ENCODE results near the gene PARD6B. TPM values are rescaled to one million over a fixed set of nuclear protein-coding genes. Genes with fewer than 3 reads are reported as not detected.

Gene PARD6B
- total and polyA plus RNA-seq, 7 donors = 0.83 to 5.1 (median 1.8) TPM

DNA sequence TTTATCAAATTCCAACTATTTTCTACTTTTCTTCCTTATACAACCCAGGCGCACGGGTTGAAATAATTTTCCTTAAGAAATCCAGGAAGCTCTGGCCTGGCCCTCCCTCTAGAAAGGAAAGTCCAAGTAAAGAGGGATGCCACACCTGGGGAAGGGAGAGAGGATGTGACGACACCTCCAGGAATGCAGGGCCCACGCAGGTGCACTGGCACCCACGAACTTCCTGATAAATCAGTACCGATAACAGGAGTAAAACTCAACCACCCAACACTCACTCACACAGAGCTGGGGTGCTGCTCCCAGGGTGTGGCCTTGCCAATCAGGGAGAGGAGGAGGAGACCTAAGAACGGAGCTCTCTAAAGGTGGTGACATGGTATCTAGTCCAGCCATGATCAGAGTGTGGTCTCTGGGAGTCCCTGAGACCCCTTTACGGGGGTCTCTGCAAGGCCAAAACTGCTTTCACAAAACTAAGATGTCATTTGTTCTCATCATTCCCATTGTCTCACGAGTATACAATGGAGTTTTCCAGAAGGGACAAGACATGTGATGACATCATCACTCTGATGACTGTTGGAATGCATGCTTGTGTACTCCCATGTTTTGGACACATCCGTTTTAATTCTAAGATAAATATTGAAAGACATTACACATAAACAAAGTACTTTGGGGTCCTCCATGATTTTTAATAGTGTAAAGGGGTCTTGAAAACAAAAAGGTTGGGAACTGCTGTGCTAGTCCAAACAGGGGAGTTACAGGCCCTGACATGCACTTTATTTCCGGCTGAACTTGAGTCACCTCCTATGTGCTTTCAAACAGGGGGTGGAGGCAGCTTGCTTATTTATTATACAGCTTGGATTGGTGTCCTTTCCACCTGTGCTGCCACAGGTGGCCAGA lies 2.2 kb upstream of the PARD6B start:
- Histone ChIP-seq H3K9me3 (no peaks in the 10 kb centered on the region), H3K36me3 (no peaks in the 10 kb centered on the region), H3K4me3 (no peak overlapping the region), H3K27ac (no peak overlapping the region), H3K4me1 (peaks cover 0 to 35% (median 30%) of the 10 kb centered on the region in 4 donors), H3K27me3 (no peaks in the 10 kb centered on the region)
- intact Hi-C loops (cut with DNase I) = no loop called here
- TF ChIP-seq POLR2AphosphoS5 (IDR thresholded peaks at IDR 0.05) = no peak
- no peak for TF ChIP-seq POLR2A (IDR thresholded peaks at IDR 0.05)
- TF ChIP-seq EP300 (IDR thresholded peaks at IDR 0.05) = no peak
- TF ChIP-seq, protein P1, sequence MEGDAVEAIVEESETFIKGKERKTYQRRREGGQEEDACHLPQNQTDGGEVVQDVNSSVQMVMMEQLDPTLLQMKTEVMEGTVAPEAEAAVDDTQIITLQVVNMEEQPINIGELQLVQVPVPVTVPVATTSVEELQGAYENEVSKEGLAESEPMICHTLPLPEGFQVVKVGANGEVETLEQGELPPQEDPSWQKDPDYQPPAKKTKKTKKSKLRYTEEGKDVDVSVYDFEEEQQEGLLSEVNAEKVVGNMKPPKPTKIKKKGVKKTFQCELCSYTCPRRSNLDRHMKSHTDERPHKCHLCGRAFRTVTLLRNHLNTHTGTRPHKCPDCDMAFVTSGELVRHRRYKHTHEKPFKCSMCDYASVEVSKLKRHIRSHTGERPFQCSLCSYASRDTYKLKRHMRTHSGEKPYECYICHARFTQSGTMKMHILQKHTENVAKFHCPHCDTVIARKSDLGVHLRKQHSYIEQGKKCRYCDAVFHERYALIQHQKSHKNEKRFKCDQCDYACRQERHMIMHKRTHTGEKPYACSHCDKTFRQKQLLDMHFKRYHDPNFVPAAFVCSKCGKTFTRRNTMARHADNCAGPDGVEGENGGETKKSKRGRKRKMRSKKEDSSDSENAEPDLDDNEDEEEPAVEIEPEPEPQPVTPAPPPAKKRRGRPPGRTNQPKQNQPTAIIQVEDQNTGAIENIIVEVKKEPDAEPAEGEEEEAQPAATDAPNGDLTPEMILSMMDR (IDR thresholded peaks at IDR 0.05) = no peak
- WGBS, 2 donors = 22 to 69% methylated on average over 11 of the region's 11 CpGs
- no peak for DNase-seq

DNA sequence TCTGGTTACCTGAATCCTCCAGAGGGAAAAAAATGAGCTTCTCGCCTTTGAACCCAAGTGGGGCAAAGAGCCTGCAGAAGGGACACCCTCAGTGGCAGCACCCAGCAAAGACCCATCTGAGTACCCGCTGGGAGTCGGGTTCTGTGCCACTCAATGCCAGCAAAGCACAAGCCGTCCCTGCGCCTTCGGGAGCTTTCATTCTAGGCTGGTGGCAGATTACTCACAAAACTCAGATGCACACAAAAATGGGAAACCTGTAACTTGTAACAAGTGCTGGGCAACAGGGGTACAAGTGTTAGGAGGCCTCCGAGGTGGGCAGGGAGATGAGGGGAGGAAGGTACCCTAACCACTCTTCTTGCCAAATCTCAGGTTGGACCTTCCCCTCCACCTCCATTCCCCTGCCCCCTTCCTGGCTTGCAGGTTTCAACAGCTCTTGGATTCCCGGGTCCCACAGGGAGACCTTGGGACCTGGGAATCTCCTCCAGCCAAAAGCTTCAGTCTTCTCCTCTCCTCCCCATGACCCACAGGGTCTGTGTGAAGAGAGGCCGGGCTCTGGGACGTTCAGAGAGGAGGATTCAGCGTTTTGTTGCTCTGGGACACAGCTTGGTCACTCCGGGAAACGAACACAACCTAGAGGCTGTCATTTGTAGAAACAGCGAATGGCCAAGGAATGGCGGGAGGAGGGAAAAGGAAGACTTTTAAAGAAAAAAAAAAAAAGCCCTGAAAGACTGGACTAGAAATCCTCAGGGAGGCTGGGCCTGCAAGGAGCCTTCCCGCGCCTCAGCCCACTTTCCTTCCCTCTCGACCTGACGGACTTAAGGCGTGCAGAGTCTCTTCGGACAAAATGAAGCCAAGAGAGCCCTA lies 1.2 kb upstream of the PARD6B start:
- 31 to 44% methylated on average over 21 of the region's 21 CpGs for WGBS, 2 donors
- no peak for TF ChIP-seq EP300 (IDR thresholded peaks at IDR 0.05)
- TF ChIP-seq POLR2AphosphoS5 (IDR thresholded peaks at IDR 0.05) = no peak
- no peak for TF ChIP-seq POLR2A (IDR thresholded peaks at IDR 0.05)
- TF ChIP-seq, protein P1 (IDR thresholded peaks at IDR 0.05) = no peak
- Histone ChIP-seq H3K27ac (peak overlapping the region; percentile 75 to 80 (median 78)), H3K9me3 (no peaks in the 10 kb centered on the region), H3K4me1 (peaks cover 0 to 26% (median 21%) of the 10 kb centered on the region in 4 donors), H3K4me3 (peak overlapping the region; percentile 69 to 95 (median 88)), H3K36me3 (no peaks in the 10 kb centered on the region), H3K27me3 (no peaks in the 10 kb centered on the region)
- intact Hi-C loops (cut with DNase I) = loop anchor here (2.0 kb wide), 1 partner anchor 15 kb away; no protein-coding TSS in a partner anchor
- no peak for DNase-seq

DNA sequence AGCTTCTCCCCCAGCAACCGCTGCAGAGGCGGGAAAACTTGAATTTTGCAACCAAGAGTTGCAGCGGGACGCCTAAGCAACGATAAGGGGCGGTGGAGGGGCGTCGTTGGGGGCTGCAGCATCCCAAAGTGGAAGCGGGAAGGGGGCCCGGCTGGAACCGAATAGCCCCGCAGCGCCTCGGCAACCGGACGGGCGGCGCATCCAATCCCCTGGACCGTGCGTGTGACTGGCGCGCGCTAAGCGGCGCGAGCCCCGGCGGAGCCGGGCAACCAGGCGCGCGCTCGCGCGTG lies 670 bp upstream of the PARD6B start:
- Histone ChIP-seq H3K36me3 (no peaks in the 10 kb centered on the region), H3K27ac (peak overlapping the region; percentile 75 to 80 (median 78)), H3K9me3 (no peaks in the 10 kb centered on the region), H3K4me3 (peak overlapping the region; percentile 69 to 95 (median 88)), H3K27me3 (no peaks in the 10 kb centered on the region), H3K4me1 (peaks cover 0 to 20% (median 15%) of the 10 kb centered on the region in 4 donors)
- TF ChIP-seq POLR2AphosphoS5 (IDR thresholded peaks at IDR 0.05) = peak in 1 of 4 donors; percentile 18
- TF ChIP-seq EP300 (IDR thresholded peaks at IDR 0.05) = no peak
- no peak for TF ChIP-seq POLR2A (IDR thresholded peaks at IDR 0.05)
- TF ChIP-seq, protein P1 (IDR thresholded peaks at IDR 0.05) = no peak
- no peak for DNase-seq
- intact Hi-C loops (cut with DNase I) = loop anchor here (2.0 kb wide), 1 partner anchor 14 kb away; no protein-coding TSS in a partner anchor
- WGBS, 2 donors = 1% methylated on average over 35 of the region's 35 CpGs

DNA sequence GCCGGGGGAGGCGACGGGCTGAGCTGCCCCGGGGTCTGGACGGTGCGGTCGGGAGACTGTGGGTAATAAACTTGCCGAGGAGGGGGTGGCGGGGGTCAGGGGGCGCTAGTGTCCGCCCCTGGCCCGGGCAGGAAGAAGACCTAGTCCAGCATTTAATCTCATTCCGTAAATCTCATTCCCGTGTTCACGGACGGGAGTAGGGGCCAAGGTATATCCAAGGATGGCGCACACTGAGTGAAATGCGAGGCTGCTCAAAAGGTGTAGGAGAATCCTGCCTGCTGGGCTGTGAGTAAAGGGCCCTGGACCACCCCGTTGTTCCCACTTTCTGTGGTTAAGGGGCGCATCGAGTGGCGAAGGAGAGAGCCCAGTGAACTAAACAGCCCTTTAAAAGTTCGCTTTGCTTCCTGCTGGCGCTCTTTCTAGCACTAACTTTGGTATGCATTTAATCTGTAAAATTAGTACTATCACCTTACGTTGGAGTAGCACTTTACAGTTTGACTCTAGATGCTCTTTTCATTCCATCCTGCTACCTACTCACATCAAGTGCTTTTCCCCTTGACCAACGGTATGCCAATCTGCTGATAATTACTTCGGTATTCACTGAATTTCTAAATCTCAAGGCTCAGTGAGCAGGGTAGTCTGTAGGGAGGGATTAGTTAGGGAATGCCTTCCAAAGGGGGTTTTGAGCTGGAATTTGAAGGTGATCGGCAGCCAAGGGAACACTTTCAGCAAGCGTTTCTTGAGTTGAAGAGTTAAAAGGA lies 730 bp downstream of the PARD6B start:
- peak overlapping the region; percentile 69 to 95 (median 88) for H3K4me3 ChIP-seq
- intact Hi-C loops (cut with DNase I) = loop anchor here (2.0 kb wide), 1 partner anchor 13 kb away; no protein-coding TSS in a partner anchor
- H3K4me1 ChIP-seq = peaks cover 0 to 19% (median 14%) of the 10 kb centered on the region in 4 donors
- TF ChIP-seq, protein P1 (IDR thresholded peaks at IDR 0.05) = no peak
- TF ChIP-seq POLR2A (IDR thresholded peaks at IDR 0.05) = no peak
- TF ChIP-seq POLR2AphosphoS5 (IDR thresholded peaks at IDR 0.05) = no peak
- TF ChIP-seq EP300 (IDR thresholded peaks at IDR 0.05) = no peak
- H3K9me3 ChIP-seq = no peaks in the 10 kb centered on the region
- H3K27ac ChIP-seq = peak overlapping the region; percentile 75 to 80 (median 78)
- no peaks in the 10 kb centered on the region for H3K36me3 ChIP-seq
- no peak for DNase-seq
- WGBS, 2 donors = 4 to 9% methylated on average over 29 of the region's 29 CpGs
- H3K27me3 ChIP-seq = no peaks in the 10 kb centered on the region

All from sigmoid colon (tissue), 7 donors.